ENCODE data around the gene FKBP10. TPM values are rescaled to one million over a fixed set of nuclear protein-coding genes. Genes with fewer than 3 reads are reported as not detected.

FKBP10 gene
- total and polyA plus RNA-seq, 10 of the 15 experiments (the other 5 are each of a cell fraction or from before 2014, with no cell fraction given), result 0.02 to 4.7 (median 1.8) TPM

GRCh38 chr17:41822216-41823140 lies 9.7 kb downstream of the FKBP10 start:
- ATAC-seq (no peak), FAIRE-seq (no peak), DNase-seq (ENCODE audit: low read depth, low spot score) (no peak)
- no peak overlapping the region for H3K9ac ChIP-seq (ENCODE audit: control insufficient read depth, insufficient read depth, low read length)
- POLR2A ChIA-PET, result interaction anchor here (0.5 kb wide), 1 partner anchor 28 kb away, joined by 4 read pairs; no protein-coding TSS in a partner anchor
- RAD21 ChIA-PET (ENCODE audit: unreplicated experiment), result no interaction called here
- H3K36me3 ChIP-seq (ENCODE audit: control insufficient read depth in 2 of 2, insufficient read depth in 2 of 2, low read length in 1 of 2), result peaks cover 0 to 3% of the 10 kb centered on the region in 2 experiments; a peak in 1 of 4 replicates
- SMC1A ChIA-PET (ENCODE audit: uncharacterized antibody, unreplicated experiment), result no interaction called here
- no peak overlapping the region for H3K4me3 ChIP-seq
- H3K27me3 ChIP-seq (replicated peaks in 1 of 2; ENCODE audit: control insufficient read depth in 2 of 2, insufficient read depth in 2 of 2, low read length in 1 of 2), result no peaks in the 10 kb centered on the region
- H3K9me3 ChIP-seq (replicated peaks; ENCODE audit: control insufficient read depth, insufficient read depth, low read length), result no peaks in the 10 kb centered on the region
- no TSS peak for BruUV-seq (replicated peaks)
- intact Hi-C loops (cut with micrococcal nuclease; ENCODE audit: unreplicated experiment), result no loop called here
- H2AFZ ChIP-seq (ENCODE audit: control insufficient read depth, low read depth, low read length), result no peak overlapping the region
- CTCF ChIA-PET, result no interaction called here
- H3K4me2 ChIP-seq (ENCODE audit: control insufficient read depth, insufficient read depth), result no peak overlapping the region
- H4K20me1 ChIP-seq (ENCODE audit: control insufficient read depth, insufficient read depth), result no peaks in the 10 kb centered on the region
- peaks cover 9% of the 10 kb centered on the region for H3K4me1 ChIP-seq (ENCODE audit: control insufficient read depth, insufficient read depth, low read length)
- 73% methylated on average over 12 of the region's 12 CpGs for WGBS (ENCODE audit: insufficient coverage, insufficient replicate concordance, low lambda C conversion rate, missing lambda C conversion rate)
- H3K79me2 ChIP-seq (ENCODE audit: control insufficient read depth, insufficient read depth, low read length), result no peaks in the 10 kb centered on the region
- no peak overlapping the region for H3K27ac ChIP-seq (ENCODE audit: control insufficient read depth, insufficient read depth)
- TF ChIP-seq E2F8 (IDR thresholded peaks at IDR 0.05; ENCODE audit: low read depth, partially characterized antibody) (no peak), POLR2A (IDR thresholded peaks at IDR 0.05; ENCODE audit: low read depth, low read length) (0 out of 2 replicates have a peak, but pooled peaks have one; percentile 34)
- in situ Hi-C loops (cut with MboI), result no loop called here

GRCh38 chr17:41823141-41823524 lies 10.3 kb downstream of the FKBP10 start:
- ChIA-PET CTCF (no interaction called here), POLR2A (no interaction called here), RAD21 (ENCODE audit: unreplicated experiment) (no interaction called here), SMC1A (ENCODE audit: uncharacterized antibody, unreplicated experiment) (no interaction called here)
- Histone ChIP-seq H4K20me1 (ENCODE audit: control insufficient read depth, insufficient read depth) (no peaks in the 10 kb centered on the region), H3K4me3 (no peak overlapping the region), H3K27me3 (replicated peaks in 1 of 2; ENCODE audit: control insufficient read depth in 2 of 2, insufficient read depth in 2 of 2, low read length in 1 of 2) (no peaks in the 10 kb centered on the region), H3K79me2 (ENCODE audit: control insufficient read depth, insufficient read depth, low read length) (no peaks in the 10 kb centered on the region), H3K4me1 (ENCODE audit: control insufficient read depth, insufficient read depth, low read length) (peaks cover 9% of the 10 kb centered on the region), H3K27ac (ENCODE audit: control insufficient read depth, insufficient read depth) (no peak overlapping the region), H3K36me3 (ENCODE audit: control insufficient read depth in 2 of 2, insufficient read depth in 2 of 2, low read length in 1 of 2) (peaks cover 0 to 3% of the 10 kb centered on the region in 2 experiments; a peak in 1 of 4 replicates), H3K4me2 (ENCODE audit: control insufficient read depth, insufficient read depth) (no peak overlapping the region), H2AFZ (ENCODE audit: control insufficient read depth, low read depth, low read length) (no peak overlapping the region), H3K9ac (ENCODE audit: control insufficient read depth, insufficient read depth, low read length) (no peak overlapping the region), H3K9me3 (replicated peaks; ENCODE audit: control insufficient read depth, insufficient read depth, low read length) (no peaks in the 10 kb centered on the region)
- WGBS (ENCODE audit: insufficient coverage, insufficient replicate concordance, low lambda C conversion rate, missing lambda C conversion rate), result 100% methylated on average over 1 of the region's 1 CpG
- ATAC-seq (no peak), DNase-seq (ENCODE audit: low read depth, low spot score) (no peak), FAIRE-seq (no peak)
- no TSS peak for BruUV-seq (replicated peaks)
- in situ Hi-C loops (cut with MboI), result no loop called here
- intact Hi-C loops (cut with micrococcal nuclease; ENCODE audit: unreplicated experiment), result no loop called here
- TF ChIP-seq SP1 (IDR thresholded peaks at IDR 0.05; ENCODE audit: low read depth, low read length), result no peak
- no peak for TF ChIP-seq ZNF592 (IDR thresholded peaks at IDR 0.05)
- TF ChIP-seq IRF4 (IDR thresholded peaks at IDR 0.05; ENCODE audit: low read depth, low read length), result no peak
- no peak for TF ChIP-seq FOS (IDR thresholded peaks at IDR 0.05; ENCODE audit: borderline replicate concordance, extremely low read depth, insufficient read length)
- TF ChIP-seq IKZF1 (conservative IDR thresholded peaks at IDR 0.05), result no peak
- TF ChIP-seq ZZZ3 (IDR thresholded peaks at IDR 0.05; ENCODE audit: control insufficient read depth, insufficient read length, low read depth), result no peak
- TF ChIP-seq HDAC2 (IDR thresholded peaks at IDR 0.05), result no peak
- TF ChIP-seq SMAD5 (IDR thresholded peaks at IDR 0.05; ENCODE audit: low read depth), result no peak
- no peak for TF ChIP-seq MTA3 (IDR thresholded peaks at IDR 0.05; ENCODE audit: borderline replicate concordance, low read length)

Data from GM12878 (cell line).